ENCODE measurements around the gene PRR5L. TPM values are rescaled to one million over a fixed set of nuclear protein-coding genes. Genes with fewer than 3 reads are reported as not detected.

PRR5L gene
- total and polyA plus RNA-seq, 12 donors: 1.7 to 10.2 (median 7.3) TPM

- WGBS, 4 donors: 77 to 82% (median 78%) methylated on average over 9 of the region's 9 CpGs
- Histone ChIP-seq H3K4me1 (replicated peaks in 1 of 2) (peaks cover 0 to 8% of the 10 kb centered on the region in 2 donors), H3K27ac (no peak overlapping the region), H3K27me3 (no peaks in the 10 kb centered on the region), H3K9me3 (replicated peaks in 1 of 3) (no peaks in the 10 kb centered on the region), H3K4me3 (no peak overlapping the region), H3K36me3 (replicated peaks in 1 of 2) (no peaks in the 10 kb centered on the region)
- intact Hi-C loops (cut with DNase I): no loop called here
- TF ChIP-seq POLR2A (IDR thresholded peaks at IDR 0.05) (no peak), CTCF (IDR thresholded peaks at IDR 0.05) (no peak)
- DNase-seq: no peak
These were observed 89.3 kb downstream of the PRR5L start for GRCh38 chr11:36385121-36385970.

- DNase-seq: no peak
- Histone ChIP-seq H3K27ac (no peak overlapping the region), H3K36me3 (replicated peaks in 1 of 2) (no peaks in the 10 kb centered on the region), H3K9me3 (replicated peaks in 1 of 3) (no peaks in the 10 kb centered on the region), H3K4me1 (replicated peaks in 1 of 2) (peaks cover 0 to 8% of the 10 kb centered on the region in 2 donors), H3K4me3 (no peak overlapping the region), H3K27me3 (no peaks in the 10 kb centered on the region)
- TF ChIP-seq POLR2A (IDR thresholded peaks at IDR 0.05) (no peak), CTCF (IDR thresholded peaks at IDR 0.05) (no peak)
- intact Hi-C loops (cut with DNase I): no loop called here
- 73 to 85% (median 78%) methylated on average over 3 of the region's 3 CpGs for WGBS, 4 donors
These were observed 90.3 kb downstream of the PRR5L start for GRCh38 chr11:36386411-36386810.

- WGBS, 4 donors: 75 to 95% (median 83%) methylated on average over 2 of the region's 2 CpGs
These were observed 92.0 kb downstream of the PRR5L start for GRCh38 chr11:36388071-36388470.

GRCh38 chr11:36388951-36389350, 92.9 kb downstream of the PRR5L start:
- Histone ChIP-seq H3K4me1 (replicated peaks in 1 of 2) (peaks cover 0 to 8% of the 10 kb centered on the region in 2 donors), H3K27me3 (no peaks in the 10 kb centered on the region), H3K36me3 (replicated peaks in 1 of 2) (no peaks in the 10 kb centered on the region), H3K4me3 (no peak overlapping the region), H3K27ac (no peak overlapping the region), H3K9me3 (replicated peaks in 1 of 3) (no peaks in the 10 kb centered on the region)
- intact Hi-C loops (cut with DNase I): no loop called here
- no peak for DNase-seq
- TF ChIP-seq CTCF (IDR thresholded peaks at IDR 0.05): no peak
- 86 to 93% (median 92%) methylated on average over 7 of the region's 7 CpGs for WGBS, 4 donors

More at GRCh38 chr11:36388071-36388470, 92.0 kb downstream of the PRR5L start:
- H3K27me3 ChIP-seq: no peaks in the 10 kb centered on the region
- H3K27ac ChIP-seq: peak overlapping the region in 1 of 5 donors; percentile 11
- H3K4me1 ChIP-seq (replicated peaks in 1 of 2): peaks cover 0 to 8% of the 10 kb centered on the region in 2 donors
- intact Hi-C loops (cut with DNase I): no loop called here
- H3K36me3 ChIP-seq (replicated peaks in 1 of 2): no peaks in the 10 kb centered on the region
- H3K4me3 ChIP-seq: no peak overlapping the region
- H3K9me3 ChIP-seq (replicated peaks in 1 of 3): no peaks in the 10 kb centered on the region
- DNase-seq: no peak
- TF ChIP-seq CTCF (IDR thresholded peaks at IDR 0.05) (no peak), POLR2A (IDR thresholded peaks at IDR 0.05) (no peak)
